Upper lobe of left lung (tissue), 4 donors: Measurements from ENCODE around the gene LRRC37A2.
"Not testable (repeated sequence)": the region's sequence is repeated elsewhere in the genome, so short reads cannot be mapped to it uniquely, and the experiment has no call there.

Experiments used
- CTCF ChIP-seq, 6 experiments: fragments of 450-650 bp in 4 of 6; fragments of 200-600 bp in 2 of 6; sonication (generic) in 2 of 6; IDR thresholded peaks; one replicate each; pipeline ENCODE4 v1.5.1; 2016 to 2019; ENCODE audit warnings: antibody characterized with exemption in 6 of 6
- POLR2A ChIP-seq, 4 donors: fragments of 450-650 bp; IDR thresholded peaks; one replicate each; pipeline ENCODE4 v1.5.1; 2016 to 2017; ENCODE audit warnings: antibody characterized with exemption in 4 of 4, mild to moderate bottlenecking in 2 of 4
- POLR2AphosphoS5 ChIP-seq, 2 donors: sonication (generic); formaldehyde crosslinking; IDR thresholded peaks; one replicate each; pipeline ENCODE4 v1.5.1; 2017; ENCODE audit warnings: antibody characterized with exemption in 2 of 2

- TF ChIP-seq CTCF, POLR2A, POLR2AphosphoS5 (IDR thresholded peaks at IDR 0.05): not testable (repeated sequence)
These were observed 54.7 kb downstream of the LRRC37A2 start for GRCh38 chr17:46566980-46567379.
